COLO829 (cell line): ENCODE results near the gene SORBS2.
A peak's percentile ranks its signal among the peaks of the same experiment; 100 is the strongest.
"Not testable (repeated sequence)": the region's sequence is repeated elsewhere in the genome, so short reads cannot be mapped to it uniquely, and the experiment has no call there.

Source experiments
- DNase-seq: peaks from one replicate; pipeline ENCODE4 v3.0.0; 2012; ENCODE audit warnings: low spot score

Gene SORBS2

GRCh38 chr4:185559251-185559914 is 252.6 kb downstream of the SORBS2 start:
- DNase-seq, result not testable (repeated sequence)

GRCh38 chr4:185554365-185555126 is 257.4 kb downstream of the SORBS2 start:
- DNase-seq, result no peak

- DNase-seq, result no peak
These were observed 259.7 kb downstream of the SORBS2 start for GRCh38 chr4:185552254-185552653.

GRCh38 chr4:185550933-185551332 is 261.1 kb downstream of the SORBS2 start:
- no peak for DNase-seq

GRCh38 chr4:185549095-185549639 is 262.8 kb downstream of the SORBS2 start:
- no peak for DNase-seq

GRCh38 chr4:185548587-185548986 is 263.4 kb downstream of the SORBS2 start:
- no peak for DNase-seq

GRCh38 chr4:185546335-185546734 is 265.7 kb downstream of the SORBS2 start:
- no peak for DNase-seq

GRCh38 chr4:185542626-185543315 is 269.2 kb downstream of the SORBS2 start:
- DNase-seq, result no peak

GRCh38 chr4:185541251-185541727 is 270.7 kb downstream of the SORBS2 start:
- DNase-seq, result no peak

- no peak for DNase-seq
These were observed 271.4 kb downstream of the SORBS2 start for GRCh38 chr4:185540487-185541120.

- no peak for DNase-seq
These were observed 272.0 kb downstream of the SORBS2 start for GRCh38 chr4:185540040-185540439.

GRCh38 chr4:185538806-185539205 is 273.2 kb downstream of the SORBS2 start:
- DNase-seq, result no peak

GRCh38 chr4:185536411-185536709 is 275.6 kb downstream of the SORBS2 start:
- peak; percentile 30 for DNase-seq

GRCh38 chr4:185535612-185536410 is 276.2 kb downstream of the SORBS2 start:
- no peak for DNase-seq
